GM21529 (cell line): ENCODE results near the gene MT2A.

Source experiments
- ATAC-seq: cut with Tn5 transposase; IDR thresholded peaks from one replicate; pipeline ENCODE4 v1.9.1; 2021; ENCODE audit not compliant: unreplicated experiment

Gene MT2A

GRCh38 chr16:56636616-56637413 lies 28.4 kb downstream of the MT2A start:
- ATAC-seq = no peak

GRCh38 chr16:56637814-56638750 lies 29.7 kb downstream of the MT2A start, which contains the start of gene MT1A:
TSS of gene MT1A (plus strand) at chr16:56638666. CDS start at chr16:56638739, 73 bp downstream.
- ATAC-seq = no peak

DNA sequence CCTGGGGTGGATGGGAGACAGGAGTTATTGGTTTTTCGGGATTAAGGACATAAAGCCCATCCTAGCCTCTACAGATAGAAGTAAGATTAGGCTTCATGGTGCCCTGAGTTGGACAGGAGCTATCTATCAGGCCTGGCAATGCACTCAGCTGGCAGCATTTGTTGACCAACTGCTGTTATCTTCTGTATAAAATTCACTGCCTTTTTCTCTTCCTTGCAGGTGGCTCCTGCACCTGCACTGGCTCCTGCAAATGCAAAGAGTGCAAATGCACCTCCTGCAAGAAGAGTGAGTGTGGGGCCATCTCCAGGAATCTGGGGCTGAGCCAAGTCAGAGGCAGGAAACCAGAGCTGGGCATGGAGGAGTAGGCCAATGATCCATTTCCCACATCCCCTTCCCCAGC lies 30.7 kb downstream of the MT2A start:
- no peak for ATAC-seq

- ATAC-seq = no peak
These were observed 31.7 kb downstream of the MT2A start for GRCh38 chr16:56640076-56640475.

DNA sequence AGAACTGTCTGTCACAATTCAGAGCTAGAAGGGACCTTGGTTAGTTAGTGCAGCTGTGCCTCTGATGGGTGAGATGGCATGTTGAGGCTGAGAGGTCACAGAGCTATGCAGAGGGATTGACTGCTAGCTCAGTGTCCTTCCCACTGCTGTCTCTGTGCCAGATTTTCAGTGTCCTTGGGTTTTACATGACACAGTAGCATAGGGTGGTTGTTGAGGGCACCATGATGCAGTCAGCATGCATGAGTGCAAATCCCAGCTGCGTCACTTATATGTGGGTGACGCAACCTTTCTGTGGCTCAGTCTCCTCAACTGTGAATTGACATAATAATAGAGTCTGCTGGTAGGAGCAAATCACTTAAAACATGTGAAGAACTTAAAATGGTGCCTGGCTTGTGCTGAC lies 32.8 kb downstream of the MT2A start:
- ATAC-seq = no peak

DNA sequence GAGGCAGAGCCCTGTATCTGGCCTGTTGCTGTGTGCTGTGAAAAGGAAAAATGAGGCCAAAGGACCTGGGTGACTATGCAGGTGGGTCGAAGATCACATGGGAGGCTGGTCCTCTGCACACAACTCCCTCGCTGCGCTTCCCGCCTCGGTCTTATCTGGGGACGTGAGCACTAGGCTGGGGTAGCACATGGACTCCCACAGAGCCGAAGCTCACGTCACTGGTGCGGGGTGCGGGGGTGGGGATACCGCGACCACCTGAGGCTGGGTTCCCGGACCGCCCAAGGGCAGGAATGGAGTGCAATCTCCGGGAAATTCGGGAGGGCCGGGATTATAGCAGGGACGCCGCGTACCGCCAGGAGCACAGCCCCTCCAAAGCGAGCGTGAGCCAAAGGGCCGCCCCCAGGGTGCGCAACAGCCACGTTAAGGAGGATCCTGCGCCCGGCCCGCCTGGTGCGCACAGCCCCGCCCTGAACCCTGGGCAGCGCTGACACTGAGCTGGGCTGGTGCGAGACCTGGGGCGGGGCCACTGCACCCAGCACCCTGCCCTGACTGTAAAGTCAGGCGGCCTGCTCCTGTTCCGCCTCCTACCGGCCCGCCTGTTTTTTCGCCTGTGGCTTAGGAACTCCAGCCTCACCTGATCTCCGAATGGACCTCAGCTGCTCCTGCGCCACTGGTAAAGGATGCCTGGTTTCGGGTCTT lies 34.8 kb downstream of the MT2A start:
- ATAC-seq = peak; percentile 51

GRCh38 chr16:56643833-56644232 lies 35.4 kb downstream of the MT2A start:
- ATAC-seq = no peak

GRCh38 chr16:56645311-56645710 lies 36.9 kb downstream of the MT2A start:
- no peak for ATAC-seq

- no peak for ATAC-seq
These were observed 37.5 kb downstream of the MT2A start for GRCh38 chr16:56645838-56646237.

DNA sequence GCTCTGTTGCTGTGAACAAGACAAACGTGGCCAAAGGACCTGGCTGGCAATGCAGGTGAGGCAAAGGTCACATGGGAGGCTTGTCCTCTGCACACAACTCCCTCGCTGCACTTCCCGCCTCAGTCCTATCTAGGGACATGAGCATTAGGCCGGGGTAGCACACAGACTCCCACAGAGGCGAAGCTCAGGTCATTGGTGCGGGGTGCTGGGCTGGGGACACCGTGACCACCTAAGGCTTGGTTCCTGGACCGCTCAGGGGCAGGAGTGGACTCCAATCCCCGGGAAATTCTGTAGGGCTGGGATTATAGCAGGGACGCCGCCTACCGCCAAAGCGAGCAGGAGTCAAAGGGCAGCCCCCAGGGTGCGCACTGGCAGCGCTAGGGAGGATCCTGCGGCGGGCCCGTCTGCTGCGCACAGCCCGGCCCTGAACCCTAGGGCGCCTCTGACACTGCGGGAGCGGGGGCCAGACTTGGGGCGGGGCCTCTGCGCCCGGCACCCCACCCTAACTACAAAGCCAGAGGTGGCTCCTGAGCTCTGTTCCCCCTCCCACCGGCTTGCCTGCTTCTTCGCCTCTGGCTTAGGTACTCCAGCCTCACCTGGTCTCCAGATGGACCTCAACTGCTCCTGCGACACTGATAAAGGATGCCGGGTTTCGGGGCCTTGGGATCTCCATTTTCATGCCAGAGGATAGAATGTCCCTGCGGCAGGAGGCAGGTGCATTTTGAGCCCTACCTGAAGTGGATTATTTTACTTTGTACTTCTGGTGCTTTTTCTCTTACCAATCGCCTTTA lies 39.5 kb downstream of the MT2A start:
- no peak for ATAC-seq

DNA sequence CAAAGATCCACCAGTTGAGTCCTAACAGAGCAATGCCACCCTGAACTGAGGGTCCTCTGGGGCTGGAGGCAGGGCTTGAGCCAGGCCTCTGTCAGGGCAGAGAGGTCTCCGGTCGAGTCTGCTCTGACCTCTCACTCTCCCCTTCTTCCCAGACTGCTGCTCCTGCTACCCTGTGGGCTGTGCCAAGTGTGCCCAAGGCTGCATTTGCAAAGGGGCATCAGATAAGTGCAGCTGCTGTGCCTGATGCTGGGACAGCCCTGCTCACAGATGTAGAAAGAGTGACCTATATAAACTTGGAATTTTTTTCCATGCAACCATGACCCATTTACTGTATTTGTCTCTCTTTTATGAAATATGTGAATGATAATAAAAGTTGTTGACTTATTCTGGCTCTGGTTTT lies 40.9 kb downstream of the MT2A start:
- no peak for ATAC-seq

GRCh38 chr16:56649820-56650219 lies 41.4 kb downstream of the MT2A start:
- ATAC-seq = no peak

DNA sequence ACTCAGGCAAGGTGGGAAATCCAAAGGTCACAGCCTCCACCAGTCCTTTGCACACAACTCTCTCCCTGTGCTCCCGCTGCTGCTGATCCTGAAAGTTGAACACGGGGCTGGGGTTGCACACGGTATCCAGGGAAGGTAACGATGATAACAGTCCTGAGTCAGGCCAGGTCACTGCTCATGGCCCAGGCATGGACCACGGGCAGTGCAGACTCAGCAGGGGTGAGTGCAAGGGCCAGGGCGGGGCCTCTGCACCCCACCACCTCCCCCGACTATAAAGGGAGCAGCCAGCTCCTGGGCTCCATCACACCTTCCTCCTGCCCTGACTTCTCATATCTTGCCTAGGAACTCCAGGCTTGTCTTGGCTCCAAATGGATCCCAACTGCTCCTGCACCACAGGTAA lies 43.2 kb downstream of the MT2A start, which contains the start of gene MT1B:
Gene MT1B, plus strand, starts transcription at position 301 of the 400 bp plus-strand sequence. Its CDS starts 68 bp downstream, at position 369.
- ATAC-seq = no peak

GRCh38 chr16:56652600-56652999 lies 44.2 kb downstream of the MT2A start:
- ATAC-seq = no peak

DNA sequence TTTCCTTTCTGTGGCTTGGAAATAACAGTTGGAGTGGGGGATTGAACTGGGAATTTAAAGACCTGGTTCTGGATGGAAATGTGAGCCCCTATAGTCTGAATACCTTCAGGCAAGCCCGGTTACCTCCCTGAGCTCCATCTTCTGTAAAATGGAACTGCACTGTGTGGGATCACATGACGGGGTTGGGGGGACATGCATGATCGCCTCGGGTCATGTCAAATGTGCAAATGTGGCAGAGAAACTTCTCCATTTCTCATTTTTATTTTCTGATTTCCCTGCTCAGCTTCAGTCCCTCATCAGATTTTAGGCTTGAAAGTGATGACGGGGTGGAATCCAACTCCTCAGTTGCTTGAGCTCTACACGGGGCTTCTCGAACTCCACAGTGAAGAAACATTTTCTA lies 44.8 kb downstream of the MT2A start:
- no peak for ATAC-seq

- peak; percentile 49 for ATAC-seq
These were observed 49.4 kb downstream of the MT2A start, which contains the start of gene MT1F for GRCh38 chr16:56657555-56658326. TSS of gene MT1F (plus strand) at chr16:56657959. CDS start at chr16:56658059, 100 bp downstream.

GRCh38 chr16:56658327-56658875 lies 50.0 kb downstream of the MT2A start:
- no peak for ATAC-seq
